ENCODE measurements around the gene FERMT1.

DNA sequence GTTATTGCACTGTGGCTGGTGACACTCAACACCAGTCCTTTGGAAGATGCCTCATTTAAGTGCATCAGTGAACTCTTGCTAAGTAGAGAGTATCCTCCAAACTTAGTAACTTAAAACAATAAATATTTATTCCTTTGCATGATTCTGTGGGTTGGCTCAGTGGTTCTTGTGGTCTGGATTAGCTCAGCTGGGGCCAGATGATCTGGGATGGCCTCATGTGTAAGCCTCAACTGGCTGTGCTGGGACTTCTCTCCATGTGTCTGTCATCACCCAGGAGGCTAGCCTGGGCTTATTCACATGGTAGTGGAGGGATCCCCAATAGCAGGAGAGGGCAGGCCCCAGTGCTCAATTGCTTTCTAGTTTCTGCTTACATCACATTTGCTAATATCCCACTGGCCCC is 77.3 kb downstream of the FERMT1 start:
- TF ChIP-seq, protein P1, sequence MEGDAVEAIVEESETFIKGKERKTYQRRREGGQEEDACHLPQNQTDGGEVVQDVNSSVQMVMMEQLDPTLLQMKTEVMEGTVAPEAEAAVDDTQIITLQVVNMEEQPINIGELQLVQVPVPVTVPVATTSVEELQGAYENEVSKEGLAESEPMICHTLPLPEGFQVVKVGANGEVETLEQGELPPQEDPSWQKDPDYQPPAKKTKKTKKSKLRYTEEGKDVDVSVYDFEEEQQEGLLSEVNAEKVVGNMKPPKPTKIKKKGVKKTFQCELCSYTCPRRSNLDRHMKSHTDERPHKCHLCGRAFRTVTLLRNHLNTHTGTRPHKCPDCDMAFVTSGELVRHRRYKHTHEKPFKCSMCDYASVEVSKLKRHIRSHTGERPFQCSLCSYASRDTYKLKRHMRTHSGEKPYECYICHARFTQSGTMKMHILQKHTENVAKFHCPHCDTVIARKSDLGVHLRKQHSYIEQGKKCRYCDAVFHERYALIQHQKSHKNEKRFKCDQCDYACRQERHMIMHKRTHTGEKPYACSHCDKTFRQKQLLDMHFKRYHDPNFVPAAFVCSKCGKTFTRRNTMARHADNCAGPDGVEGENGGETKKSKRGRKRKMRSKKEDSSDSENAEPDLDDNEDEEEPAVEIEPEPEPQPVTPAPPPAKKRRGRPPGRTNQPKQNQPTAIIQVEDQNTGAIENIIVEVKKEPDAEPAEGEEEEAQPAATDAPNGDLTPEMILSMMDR (IDR thresholded peaks at IDR 0.05) = no peak
- TF ChIP-seq SIN3A (IDR thresholded peaks at IDR 0.05; ENCODE audit: borderline replicate concordance, insufficient read depth, low read depth, low read length) = no peak
